ENCODE data around the gene MATN1. TPM values are rescaled to one million over a fixed set of nuclear protein-coding genes. Genes with fewer than 3 reads are reported as not detected.

MATN1 gene
- total RNA-seq, 1 experiment from 2014 or later: 0.24 TPM

- CTCF ChIA-PET: no interaction called here
- Mint-ChIP-seq H3K27ac (no peak overlapping the region), H3K9me3 (no peaks in the 10 kb centered on the region), H3K27me3 (ENCODE audit: low read depth) (no peaks in the 10 kb centered on the region), H3K4me1 (peaks cover 3% of the 10 kb centered on the region; the same call in 1 of the 2 replicates), H3K4me3 (no peak overlapping the region), H3K36me3 (no peaks in the 10 kb centered on the region)
- DNase-seq (ENCODE audit: low spot score) (no peak), ATAC-seq (no peak)
- TF ChIP-seq ZNF425 (CRISPR knock-in tag; conservative IDR thresholded peaks at IDR 0.05) (no peak), NFYB (CRISPR knock-in tag; conservative IDR thresholded peaks at IDR 0.05; ENCODE audit: low read depth) (no peak), NR2C2 (CRISPR knock-in tag; IDR thresholded peaks at IDR 0.05) (no peak), CDX4 (CRISPR knock-in tag; IDR thresholded peaks at IDR 0.05; ENCODE audit: borderline replicate concordance) (no peak), TP53 (CRISPR knock-in tag; IDR thresholded peaks at IDR 0.05) (no peak), JAZF1 (CRISPR knock-in tag; IDR thresholded peaks at IDR 0.05) (no peak), ZNF138 (CRISPR knock-in tag; conservative IDR thresholded peaks at IDR 0.05) (no peak), CREB1 (CRISPR knock-in tag; IDR thresholded peaks at IDR 0.05) (no peak), PRRX2 (CRISPR knock-in tag; IDR thresholded peaks at IDR 0.05) (no peak), FOXJ3 (CRISPR knock-in tag; IDR thresholded peaks at IDR 0.05; ENCODE audit: borderline replicate concordance) (no peak), MAX (CRISPR knock-in tag; IDR thresholded peaks at IDR 0.05) (no peak), TCF7 (CRISPR knock-in tag; IDR thresholded peaks at IDR 0.05; ENCODE audit: low read depth) (no peak), TEAD4 (CRISPR knock-in tag; IDR thresholded peaks at IDR 0.05) (no peak), HMGA2 (CRISPR knock-in tag; IDR thresholded peaks at IDR 0.05) (no peak), EMX1 (CRISPR knock-in tag; IDR thresholded peaks at IDR 0.05) (no peak), FOXP1 (CRISPR knock-in tag; IDR thresholded peaks at IDR 0.05; ENCODE audit: borderline replicate concordance) (no peak), PRDM15 (CRISPR knock-in tag; IDR thresholded peaks at IDR 0.05) (no peak)
- POLR2A ChIA-PET: no interaction called here
Observed at GRCh38 chr1:30704765-30705509, 18.4 kb downstream of the MATN1 start.

GRCh38 chr1:30704271-30704670 is 19.1 kb downstream of the MATN1 start:
- no peak for ATAC-seq
- Mint-ChIP-seq H3K4me1 (peaks cover 3% of the 10 kb centered on the region; the same call in 1 of the 2 replicates), H3K4me3 (no peak overlapping the region), H3K27me3 (ENCODE audit: low read depth) (no peaks in the 10 kb centered on the region), H3K27ac (no peak overlapping the region), H3K9me3 (no peaks in the 10 kb centered on the region), H3K36me3 (no peaks in the 10 kb centered on the region)
- ChIA-PET POLR2A (no interaction called here), CTCF (interaction anchor here (1.0 kb wide), 1 partner anchor 324 kb away, joined by 4 read pairs; no protein-coding TSS in a partner anchor)
- no peak for DNase-seq (ENCODE audit: low spot score)
- TF ChIP-seq ETV6 (CRISPR knock-in tag; IDR thresholded peaks at IDR 0.05) (no peak), NFE2L1 (CRISPR knock-in tag; IDR thresholded peaks at IDR 0.05) (no peak), ZNF219 (CRISPR knock-in tag; IDR thresholded peaks at IDR 0.05; ENCODE audit: borderline replicate concordance) (no peak), ZNF281 (CRISPR knock-in tag; IDR thresholded peaks at IDR 0.05) (no peak), FOXK1 (CRISPR knock-in tag; IDR thresholded peaks at IDR 0.05) (no peak), EMX1 (CRISPR knock-in tag; IDR thresholded peaks at IDR 0.05) (no peak), ZNF425 (CRISPR knock-in tag; conservative IDR thresholded peaks at IDR 0.05) (no peak)

Measured in WTC11 (cell line).